G401.6 (cell line): ENCODE results near the gene LZTS2.
A peak's percentile ranks its signal among the peaks of the same experiment; 100 is the strongest.

Source experiments
- FAIRE-seq: peaks from 2 replicates; lab custom pipeline; 2012; peaks lifted over from hg19 to GRCh38; lab: Jason Lieb, UNC

Gene LZTS2

DNA sequence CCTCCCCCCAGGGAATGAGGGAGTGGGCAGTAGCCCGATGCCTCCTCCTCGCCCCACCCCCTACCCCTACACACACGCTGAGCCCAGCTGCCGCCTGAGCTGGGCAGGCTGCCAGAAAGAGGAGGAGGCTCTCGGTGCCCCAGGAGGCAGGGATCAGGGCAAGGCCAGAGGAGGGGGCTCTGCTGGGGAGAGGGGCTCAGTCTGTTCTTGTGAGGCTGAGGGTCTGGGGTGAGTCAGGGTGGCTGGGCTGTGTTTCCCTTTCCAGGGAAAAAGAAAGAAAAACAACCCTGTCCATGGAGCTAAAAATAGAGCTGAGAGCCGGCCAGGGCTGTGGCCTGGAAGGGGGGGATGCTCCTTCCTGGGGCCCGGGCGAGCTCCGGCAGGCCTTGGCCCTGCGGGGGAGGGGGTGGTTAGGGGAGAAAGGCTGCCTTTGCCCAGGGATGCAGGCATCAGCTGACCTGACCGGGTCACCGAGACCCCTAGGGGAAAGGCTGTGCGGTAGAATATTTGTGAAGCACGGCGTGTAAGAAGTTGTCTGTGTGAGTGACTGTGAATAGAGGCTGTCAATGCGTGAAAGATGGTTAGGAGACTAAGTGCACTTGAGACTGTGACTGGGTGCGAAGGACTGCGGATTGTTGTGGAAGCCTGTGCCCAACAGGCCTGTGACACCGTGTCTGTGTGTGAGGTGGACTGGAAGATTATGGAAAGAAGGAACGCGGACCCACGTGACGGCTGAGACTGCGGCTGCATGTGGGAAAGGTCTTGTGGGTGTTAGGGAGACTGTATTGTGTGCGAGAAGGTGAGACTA is 1.2 kb upstream of the LZTS2 start:
- FAIRE-seq, result no peak

DNA sequence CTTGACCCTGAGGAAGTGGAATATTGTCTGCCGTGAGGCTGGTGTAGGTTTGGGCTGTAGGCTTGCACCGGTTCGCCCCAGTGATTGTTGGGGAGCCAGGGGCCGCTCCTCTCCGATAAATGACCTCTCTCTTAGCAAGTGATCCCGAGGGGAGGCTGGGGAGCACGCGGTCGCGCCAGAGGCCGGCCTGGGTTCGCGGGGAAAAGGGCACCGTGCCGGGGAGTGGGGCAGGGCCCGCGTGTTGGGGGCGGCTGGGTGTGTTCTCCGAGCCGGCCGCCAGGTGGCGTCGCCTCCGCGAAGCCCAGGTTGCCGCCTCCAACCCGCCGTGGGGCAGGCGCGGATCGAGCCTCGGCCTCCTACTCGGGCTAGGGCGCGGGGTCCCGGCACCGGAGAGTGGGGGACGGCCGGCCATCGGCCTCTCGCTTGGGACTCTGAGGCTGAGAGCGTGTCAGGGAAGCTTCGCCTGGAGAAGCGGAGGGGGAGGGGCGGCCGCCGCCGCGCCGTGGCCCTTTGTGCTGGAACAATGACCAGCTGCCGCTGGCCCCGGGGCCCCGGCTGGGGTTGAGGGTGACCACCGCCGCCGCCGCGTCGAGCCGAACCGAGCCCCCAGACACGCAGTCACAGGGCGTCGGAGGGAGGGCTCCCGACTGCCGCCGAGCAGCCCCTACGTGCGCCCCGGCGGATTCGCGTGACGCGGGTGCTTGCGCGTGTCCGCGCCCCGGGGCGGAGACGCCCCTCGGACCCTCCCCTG is 442 bp upstream of the LZTS2 start:
- no peak for FAIRE-seq

DNA sequence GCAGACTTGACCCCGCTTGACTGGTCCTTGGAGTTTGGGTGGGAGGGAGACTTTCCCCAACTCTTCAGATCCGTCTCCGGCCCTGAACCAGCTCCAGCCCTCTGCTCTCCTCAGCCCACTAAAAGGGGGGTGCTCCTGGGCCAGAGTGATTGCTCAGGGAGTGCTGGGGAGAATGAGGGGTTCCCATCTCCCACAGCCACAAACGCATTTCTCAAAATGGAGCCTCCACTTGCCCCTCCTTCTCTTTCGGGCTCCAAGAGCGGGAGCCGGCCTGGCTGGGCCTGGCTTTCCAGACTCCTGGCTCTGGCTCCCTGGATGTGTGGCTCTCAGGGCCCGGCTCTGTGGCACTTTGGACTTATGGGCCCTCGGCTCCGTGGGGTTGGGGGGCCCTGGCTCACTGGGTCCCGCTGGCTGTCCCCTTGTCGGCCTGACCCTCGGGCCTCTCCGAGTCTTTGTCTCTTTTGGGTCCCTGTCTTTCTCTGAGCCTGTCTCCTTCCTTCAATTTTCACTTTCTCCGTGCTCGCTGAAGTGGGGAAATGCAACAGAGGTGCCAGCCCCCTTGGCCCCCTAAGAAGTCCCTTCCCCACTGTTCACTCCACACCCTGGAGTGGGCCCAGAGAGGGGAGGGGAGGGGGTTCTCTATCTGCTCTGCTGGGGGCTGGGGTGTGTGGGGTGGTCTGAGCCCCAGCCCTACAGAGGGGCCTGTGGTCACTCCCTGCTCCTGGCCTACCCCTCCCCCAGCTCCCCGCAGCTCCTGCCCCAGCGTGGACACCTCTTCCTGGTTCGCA is 713 bp downstream of the LZTS2 start:
- FAIRE-seq, result no peak

DNA sequence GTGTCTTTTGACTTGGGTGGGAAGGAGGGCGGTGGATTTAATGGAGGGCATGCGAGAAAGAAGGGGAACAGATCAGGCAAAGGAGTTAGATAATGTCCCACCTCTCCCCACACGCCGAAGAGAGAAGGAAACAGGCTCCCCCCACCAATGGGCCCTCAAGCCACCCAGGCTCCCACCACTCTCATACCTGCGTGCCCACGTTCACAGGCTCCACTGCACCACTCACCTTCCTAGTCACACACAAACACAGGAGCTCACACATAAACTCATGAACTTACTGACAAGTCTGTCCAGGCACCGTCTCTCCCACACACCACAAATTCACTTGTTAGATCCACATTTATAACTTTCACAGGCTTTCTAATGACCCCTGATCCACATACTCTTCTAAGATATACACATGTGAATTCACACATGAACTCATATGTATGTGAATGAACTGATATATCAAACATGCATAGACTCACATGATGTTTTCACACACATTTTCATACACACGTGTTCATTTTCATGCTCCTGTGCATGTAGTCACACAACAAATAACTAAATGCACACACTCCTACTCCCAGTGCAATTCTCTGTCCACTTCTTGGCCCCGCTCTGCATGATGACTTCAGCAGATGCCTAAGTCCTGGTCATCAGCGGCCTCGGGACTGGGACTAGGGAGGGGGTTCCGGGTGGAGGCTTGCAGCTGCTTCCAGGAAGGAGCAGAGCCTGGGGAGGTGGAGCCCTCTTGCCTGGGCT is 1.5 kb downstream of the LZTS2 start:
- FAIRE-seq, result no peak

DNA sequence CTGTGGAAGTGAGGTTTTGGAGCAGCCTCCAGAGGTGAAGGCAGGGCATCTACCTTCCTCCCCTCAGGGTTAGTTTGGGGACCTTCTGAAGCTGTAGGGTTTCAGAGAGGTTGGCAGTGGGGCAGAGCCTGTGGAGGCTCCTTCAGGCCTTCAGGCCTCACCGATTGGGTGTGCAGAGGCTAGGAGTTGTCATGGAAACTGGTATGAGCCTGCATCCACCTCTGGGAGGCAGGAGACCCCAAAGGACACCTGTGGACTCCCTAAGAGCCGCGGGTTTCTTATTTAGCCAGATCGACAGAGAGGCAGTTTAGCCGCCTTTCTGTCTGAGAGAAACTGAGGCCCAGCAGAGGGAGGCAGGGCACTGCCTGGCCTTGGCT is 2.0 kb downstream of the LZTS2 start:
- no peak for FAIRE-seq

DNA sequence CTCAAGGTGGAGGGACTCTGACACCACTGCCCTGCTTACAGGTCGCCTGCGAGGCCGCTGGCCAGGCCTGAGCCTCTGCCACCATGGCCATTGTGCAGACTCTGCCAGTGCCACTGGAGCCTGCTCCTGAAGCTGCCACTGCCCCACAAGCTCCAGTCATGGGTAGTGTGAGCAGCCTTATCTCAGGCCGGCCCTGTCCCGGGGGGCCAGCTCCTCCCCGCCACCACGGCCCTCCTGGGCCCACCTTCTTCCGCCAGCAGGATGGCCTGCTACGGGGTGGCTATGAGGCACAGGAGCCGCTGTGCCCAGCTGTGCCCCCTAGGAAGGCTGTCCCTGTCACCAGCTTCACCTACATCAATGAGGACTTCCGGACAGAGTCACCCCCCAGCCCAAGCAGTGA is 2.8 kb downstream of the LZTS2 start:
- no peak for FAIRE-seq

DNA sequence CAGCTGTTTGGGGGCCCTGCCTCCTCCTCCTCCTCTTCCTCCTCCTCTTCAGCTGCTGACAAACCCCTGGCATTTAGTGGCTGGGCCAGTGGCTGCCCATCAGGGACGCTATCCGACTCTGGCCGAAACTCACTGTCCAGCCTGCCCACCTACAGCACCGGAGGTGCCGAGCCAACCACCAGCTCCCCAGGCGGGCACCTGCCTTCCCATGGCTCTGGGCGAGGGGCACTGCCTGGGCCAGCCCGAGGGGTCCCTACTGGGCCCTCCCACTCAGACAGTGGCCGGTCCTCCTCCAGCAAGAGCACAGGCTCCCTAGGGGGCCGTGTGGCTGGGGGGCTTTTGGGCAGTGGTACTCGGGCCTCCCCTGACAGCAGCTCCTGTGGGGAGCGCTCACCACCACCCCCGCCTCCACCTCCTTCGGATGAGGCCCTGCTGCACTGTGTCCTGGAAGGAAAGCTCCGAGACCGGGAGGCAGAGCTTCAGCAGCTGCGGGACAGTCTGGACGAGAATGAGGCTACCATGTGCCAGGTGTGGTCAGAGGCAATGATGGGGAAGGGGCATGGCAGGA is 4.1 kb downstream of the LZTS2 start:
- FAIRE-seq, result no peak

DNA sequence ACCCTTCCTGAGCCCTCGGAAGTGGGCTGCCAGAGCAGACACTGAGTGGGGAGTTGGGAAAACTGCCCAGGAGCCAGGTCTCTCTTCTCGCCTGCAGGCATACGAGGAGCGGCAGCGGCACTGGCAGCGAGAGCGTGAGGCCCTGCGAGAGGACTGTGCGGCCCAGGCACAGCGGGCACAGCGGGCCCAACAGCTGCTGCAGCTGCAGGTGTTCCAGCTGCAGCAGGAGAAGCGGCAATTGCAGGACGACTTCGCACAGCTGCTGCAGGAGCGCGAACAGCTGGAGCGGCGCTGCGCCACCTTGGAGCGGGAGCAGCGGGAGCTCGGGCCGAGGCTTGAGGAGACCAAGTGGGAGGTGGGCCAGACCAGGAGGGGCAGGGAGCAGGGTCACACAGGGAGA is 5.8 kb downstream of the LZTS2 start:
- no peak for FAIRE-seq

DNA sequence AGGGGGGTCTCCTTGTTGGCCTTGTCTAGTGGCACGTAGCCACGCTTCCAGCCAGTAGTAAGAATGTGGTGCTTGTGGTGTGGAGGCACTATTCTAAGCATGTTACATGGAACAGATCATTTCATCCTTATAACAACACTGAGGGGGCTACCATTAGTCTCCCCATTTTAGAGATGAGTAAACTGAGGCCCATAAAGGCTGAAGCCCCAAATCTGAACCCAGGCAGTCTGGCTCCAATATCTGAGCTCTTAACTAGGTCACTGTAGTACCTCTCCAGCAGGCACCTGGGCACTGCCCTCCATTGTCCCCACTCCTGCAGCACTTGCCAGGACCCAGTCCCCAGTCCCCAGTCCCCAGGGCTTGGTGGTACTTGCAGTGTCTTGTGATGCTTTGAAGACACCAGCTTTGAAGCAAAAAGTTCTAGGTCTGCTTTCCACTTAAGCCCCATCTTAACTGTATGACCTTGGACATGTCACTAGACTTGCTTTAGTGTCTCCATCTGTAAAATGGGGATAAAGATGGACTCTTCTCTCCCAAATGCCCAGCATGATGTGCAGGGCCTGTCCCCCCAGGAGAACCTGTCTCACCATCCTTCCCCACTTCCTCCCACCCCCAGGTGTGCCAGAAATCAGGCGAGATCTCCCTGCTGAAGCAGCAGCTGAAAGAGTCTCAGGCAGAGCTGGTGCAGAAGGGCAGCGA is 6.4 kb downstream of the LZTS2 start:
- no peak for FAIRE-seq

DNA sequence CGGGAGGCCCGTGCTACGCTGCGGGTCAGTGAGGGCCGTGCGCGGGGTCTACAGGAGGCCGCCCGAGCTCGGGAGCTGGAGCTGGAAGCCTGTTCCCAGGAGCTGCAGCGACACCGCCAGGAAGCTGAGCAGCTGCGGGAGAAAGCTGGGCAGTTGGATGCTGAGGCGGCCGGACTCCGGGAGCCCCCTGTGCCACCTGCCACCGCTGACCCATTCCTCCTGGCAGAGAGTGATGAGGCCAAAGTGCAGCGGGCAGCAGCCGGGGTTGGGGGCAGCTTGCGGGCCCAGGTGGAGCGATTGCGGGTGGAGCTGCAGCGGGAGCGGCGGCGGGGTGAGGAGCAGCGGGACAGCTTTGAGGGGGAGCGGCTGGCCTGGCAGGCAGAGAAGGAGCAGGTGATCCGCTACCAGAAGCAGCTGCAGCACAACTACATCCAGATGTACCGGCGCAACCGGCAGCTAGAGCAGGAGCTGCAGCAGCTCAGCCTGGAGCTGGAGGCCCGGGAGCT is 7.0 kb downstream of the LZTS2 start:
- FAIRE-seq, result no peak

DNA sequence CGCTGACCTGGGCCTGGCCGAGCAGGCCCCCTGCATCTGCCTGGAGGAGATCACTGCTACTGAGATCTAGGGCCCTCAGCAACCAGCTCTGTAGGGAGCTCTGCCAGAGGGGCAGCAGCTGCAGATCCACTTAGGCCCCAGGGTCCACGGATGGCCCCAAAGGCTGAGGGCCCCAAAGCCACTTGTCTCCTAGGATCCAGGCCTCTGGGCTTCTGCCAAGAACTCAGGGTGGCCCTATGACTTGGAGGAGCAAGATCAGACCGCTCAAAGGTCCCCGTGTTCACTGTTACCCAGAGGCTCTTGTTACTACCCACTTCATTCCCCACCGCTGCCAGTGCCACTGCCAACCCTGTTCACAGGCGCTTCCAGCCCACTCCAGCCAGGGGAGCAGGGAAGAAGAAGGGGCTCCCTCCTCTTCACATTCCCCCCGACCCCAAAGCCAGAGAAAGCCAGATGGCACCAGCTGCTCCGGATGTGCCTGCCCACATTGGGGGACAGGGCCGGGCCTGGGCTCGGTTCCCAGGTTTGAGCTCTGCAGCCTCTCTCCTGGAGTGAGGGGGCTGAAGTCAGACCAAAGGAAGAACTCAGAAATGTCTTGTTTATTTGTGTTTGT is 7.6 kb downstream of the LZTS2 start:
- no peak for FAIRE-seq

DNA sequence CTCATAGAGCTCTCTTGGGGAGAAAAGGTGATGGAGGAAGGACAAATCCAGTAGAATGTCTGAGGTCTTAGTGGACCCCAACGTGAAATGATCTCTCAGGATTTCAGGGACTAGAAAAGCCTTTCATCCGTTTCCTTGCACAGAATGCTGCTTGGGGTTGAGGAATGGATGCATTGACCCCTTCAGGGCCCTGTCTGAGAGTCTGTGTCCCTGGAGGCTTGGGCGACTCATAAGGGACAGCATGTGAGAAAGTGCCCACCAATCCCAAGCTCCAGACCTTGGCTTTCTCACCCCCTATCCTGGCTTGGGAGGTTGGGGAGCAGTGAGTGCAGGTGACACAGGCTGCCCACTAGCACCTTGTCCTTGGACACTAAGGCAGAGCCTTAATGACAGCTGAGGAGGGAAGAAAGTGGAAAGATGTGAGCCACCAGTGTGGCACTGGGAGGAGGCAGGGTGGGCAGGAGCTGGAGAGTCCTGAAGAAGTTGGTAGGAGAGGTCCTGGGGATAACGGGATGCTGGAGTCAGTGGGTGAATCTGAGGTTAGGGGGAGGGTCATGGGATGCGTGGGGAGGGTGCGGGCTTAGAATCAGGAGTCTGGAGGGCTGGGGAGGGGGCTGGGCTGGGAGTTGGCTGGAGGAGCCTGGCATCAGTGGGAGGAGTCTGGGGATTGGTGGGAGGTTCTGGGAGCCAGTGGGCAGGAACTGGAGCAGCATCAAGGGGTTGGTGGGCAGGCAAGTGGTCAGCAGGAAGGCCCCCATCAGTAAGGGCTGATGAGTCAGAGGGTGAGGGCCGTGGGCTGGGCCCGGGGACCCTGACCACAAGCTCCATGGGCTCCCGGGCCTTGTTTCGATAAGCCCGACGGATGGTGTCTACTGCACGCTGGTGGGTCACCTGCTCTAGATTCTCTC is 8.6 kb downstream of the LZTS2 start:
- FAIRE-seq, result no peak

DNA sequence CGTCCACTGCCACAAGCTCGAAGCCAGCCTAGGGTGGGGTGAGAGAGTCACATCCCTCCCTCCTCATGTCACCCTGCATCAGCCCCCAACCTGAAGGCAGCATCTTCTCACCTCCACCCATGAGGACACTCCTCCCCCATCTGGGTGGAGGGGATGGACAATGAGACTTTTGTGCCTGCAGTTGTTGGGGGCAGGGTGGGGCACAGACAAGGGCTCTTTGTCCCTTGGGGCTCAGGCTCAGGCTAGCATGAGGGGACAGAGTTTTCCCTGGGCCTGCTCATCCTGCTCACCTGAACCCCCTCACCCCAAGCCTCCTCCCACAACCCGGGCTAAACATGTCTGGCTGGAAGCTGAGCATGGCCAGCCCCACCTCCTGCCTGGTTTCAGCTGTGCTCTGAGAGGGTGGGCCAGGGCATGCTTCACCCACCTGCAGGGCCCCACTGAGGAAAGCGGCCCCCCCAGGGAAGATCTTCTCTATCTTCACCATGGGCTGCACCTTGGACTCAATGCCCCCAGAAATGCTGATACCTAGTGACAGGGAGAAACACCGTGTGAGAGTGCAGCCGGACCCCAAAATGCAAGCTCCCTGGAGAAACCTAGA is 9.3 kb downstream of the LZTS2 start:
- no peak for FAIRE-seq

DNA sequence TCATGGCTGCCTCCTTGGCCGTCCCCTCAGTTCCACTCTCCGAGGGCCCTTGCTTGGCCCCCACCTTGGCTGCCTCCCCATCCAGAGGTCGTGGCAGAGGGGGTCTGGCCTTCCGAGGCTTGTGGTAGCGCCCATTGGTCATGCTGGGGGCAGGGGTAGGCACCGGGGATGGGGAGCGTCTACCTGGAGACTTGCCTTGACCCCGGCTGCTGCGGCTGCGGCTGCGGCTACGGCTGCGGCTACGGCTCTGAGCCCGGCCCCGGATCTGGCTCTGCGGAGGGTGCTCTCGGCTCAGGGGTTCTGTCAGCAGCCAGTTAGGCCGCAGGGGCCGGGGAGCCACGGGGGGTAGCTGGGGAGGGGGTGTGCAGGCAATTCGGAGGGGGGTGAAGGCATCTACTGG is 10.7 kb downstream of the LZTS2 start:
- no peak for FAIRE-seq

DNA sequence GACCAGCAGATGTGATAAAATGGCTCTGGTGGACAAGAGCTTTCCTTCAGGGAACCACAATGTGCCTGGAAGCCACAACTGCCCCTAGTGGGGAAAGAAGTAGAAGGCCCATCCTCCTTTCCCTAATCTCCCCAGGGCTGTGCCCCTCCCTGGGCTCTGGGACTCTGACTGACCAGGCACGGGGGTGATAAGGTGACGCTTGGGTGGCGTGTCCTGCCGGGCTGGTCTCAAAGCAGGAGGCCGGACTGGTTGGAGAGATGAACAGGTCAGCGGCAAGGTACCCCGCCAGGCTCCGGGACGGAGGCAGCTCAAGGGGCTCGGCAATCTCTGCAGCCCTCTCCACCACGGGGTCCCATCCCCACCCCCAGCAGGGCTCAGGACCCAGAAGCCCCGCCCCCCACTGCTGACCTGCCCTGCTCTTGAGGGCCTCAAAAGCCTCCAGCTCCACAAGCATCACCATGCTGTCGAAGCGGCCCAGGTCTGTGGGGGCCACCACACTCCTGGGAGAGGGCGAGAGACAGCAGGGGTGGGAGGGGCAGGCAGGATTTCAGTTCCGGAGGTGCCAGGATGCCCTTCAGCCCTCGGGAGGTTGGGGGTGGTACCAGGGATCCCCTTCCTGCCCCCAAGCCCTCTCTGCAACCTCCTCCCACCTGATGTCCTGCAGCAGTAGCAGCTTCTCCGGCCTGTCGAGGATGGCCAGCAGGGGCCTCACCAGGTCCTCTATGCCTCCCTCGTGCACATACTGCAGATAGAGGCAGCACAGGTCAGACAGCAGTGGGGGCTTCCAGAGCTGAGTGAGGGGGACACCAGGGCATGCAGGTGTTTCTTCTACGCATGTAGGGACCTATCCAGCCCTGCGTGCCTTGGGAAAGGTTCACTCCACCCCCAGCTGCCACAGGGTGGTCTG is 12.2 kb downstream of the LZTS2 start:
- peak; percentile 33 for FAIRE-seq

DNA sequence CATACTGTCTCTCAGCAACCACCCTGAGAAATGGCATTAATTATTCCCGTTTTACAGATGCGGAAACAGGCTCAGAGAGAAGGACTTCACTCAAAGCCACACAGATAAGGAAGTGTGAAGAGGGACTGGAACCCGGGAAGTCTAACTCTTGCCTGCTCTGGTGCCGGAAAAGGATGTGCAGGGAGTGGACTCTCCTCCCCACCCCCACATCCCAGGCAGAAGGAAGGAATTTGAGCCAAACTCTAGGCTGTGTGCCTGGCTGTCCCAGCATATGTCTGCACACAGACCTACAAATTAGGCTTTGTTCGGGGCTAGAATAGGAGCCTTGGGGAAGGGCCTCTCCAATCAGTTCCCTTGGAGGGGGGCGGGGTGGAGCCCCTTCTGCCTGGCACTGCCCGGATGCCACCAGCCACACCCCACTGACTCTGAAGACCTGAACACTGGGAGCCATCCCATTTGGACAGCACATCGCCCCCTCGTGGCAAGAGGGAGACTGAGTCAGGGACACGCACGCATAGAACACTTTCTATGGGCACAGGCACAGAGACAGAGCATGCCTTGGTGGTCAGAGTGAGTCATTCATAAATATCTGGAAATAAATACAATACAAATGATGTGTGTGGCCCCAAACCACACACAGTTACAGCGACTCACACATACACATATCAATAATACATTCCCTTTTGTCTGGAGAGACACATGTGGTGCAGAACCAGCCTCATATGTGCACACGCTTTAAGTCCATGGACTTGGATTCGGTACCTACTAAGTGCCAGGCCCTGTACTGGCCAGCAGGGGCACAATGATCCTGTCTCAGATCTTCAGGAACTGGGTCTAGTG is 13.1 kb downstream of the LZTS2 start:
- FAIRE-seq, result peak; percentile 94

DNA sequence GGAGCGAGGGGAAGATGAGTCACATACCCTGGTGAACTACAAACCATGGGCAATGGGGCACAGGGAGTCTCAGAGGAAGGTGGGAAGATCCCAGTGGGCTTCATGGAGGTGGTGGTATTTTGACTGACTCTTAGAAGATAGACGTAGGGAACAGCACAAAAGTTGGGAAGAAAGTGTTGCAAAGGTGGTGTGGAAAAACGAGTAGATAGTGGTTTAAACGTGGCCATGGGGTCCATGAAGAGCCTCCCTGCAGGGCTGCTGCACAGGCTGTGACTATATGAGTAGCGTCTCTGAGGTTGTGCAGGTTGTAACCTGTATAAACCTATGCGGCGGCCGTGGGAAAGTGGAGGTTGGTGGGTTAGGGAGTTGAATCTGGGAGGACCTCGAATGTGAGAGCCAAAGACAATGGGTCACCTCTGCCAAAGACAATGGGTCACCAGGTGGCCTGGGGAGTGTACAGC is 13.8 kb downstream of the LZTS2 start:
- no peak for FAIRE-seq
